ENCODE measurements around the gene ATP8A1.

The ATP8A1 gene

GRCh38 chr4:42649870-42650269, 7.0 kb downstream of the ATP8A1 start:
- no peak for DNase-seq

DNA sequence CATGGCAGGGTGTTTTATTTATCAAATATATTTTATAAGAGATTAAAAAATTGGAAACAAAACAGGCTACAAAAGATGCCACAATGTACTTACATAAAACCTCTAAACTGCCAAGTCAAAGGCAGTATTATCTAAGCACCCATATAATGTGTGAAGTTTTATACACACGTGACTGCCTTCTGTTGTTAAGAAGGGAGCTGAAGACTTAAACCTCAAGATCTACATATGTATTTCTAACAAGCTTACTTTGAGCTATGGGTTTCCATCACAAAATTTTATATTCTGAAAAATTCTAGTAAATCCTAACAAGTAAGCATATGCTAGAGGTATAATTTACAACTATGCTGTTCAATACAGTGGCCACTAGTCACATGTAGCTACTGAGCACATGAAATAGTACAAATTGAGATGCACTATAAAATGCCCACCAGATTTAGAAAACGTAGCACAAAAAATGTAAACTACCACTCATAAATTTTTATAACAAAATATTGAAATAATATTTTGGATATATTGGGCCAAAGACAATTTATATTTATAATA, 9.8 kb downstream of the ATP8A1 start:
- no peak for DNase-seq

DNA sequence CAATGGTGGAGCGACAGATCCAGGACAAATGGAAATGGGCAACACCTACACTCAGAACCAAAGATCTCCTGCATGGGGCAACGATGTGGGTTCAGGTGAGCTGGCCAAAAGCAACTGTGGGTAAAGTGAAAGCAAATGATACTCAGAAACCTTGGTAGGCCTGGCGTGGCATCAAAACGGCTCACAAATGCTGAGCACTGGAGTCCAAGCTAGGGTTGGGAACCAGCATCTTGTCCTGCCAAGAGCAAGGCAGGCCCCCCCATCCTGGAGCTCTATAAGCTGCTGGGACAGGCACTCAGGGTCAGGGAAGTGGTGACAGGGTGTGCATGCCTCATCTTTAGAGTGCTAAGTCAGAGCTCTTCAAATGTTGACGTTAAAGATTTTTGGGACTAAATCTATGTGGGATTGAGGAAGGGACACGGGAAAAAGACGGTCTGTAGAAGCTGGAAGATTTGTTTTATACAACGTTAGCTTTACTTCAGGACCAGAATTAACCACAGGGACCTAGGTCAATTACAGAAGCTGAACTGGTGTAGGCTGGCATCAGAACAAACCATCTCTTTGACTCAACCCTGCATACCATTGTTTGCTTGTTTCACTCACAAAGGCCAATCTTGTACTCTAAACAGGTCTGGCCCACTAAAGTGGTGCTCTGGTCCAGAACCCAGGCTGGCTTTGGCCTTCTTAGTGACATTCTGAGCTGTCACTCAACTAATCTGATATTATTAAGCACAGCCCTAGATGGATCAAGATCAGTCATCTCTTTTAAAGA, 10.7 kb downstream of the ATP8A1 start:
- DNase-seq, result no peak

DNA sequence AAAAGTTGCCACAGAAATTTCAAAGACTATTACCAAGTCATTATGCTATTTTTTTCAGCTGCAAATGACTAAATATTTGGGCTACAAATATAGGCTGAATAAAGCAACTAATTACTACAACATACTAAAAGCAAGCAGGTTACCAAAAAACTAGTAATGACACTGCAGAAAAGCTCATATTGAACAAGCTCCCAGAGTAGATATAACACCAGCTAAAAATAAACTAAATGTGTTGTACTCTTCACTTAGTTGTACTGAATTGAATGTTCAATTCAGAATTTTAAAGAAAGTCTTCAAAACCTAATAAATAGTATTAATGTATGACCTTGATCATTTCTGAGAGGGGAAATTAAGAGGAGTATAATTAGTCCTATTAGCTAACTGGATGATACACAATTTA, 12.0 kb downstream of the ATP8A1 start:
- DNase-seq, result no peak

GRCh38 chr4:42643685-42644084, 13.2 kb downstream of the ATP8A1 start:
- DNase-seq, result no peak

- DNase-seq, result no peak
Measured at GRCh38 chr4:42642845-42643615, 13.9 kb downstream of the ATP8A1 start.

DNA sequence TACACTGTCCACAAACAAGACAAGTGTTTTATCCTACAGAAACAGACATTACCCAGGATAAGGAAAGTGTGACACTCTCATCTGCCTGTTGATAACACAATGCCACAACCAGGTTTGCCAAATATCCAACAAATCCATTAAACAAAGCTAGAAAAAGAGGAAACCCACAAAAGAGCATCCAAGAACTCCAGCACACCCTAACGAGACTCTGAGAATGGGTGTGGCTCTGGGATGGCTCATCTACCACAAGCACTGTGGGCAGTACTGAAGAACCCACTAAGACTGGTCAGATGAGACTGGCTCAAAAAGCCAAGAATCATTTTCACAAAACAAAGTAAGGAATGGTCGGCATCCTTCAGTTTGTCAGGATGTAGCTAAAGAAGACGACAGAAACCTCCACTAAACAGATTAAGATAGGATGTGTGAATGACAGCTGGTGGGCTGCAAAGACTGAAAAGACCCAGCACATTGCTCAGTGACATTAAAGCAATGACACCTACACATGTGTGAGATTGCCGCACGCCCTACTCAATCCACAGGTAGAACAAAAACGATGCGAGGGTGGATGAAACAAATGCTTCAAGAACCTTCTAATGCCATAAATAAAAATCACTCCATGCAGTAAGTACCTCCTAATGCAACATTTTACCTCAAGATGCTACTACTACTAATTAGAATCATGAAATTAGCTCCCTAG, 14.7 kb downstream of the ATP8A1 start:
- no peak for DNase-seq

GRCh38 chr4:42641656-42642055, 15.2 kb downstream of the ATP8A1 start:
- DNase-seq, result no peak

- no peak for DNase-seq
Measured at GRCh38 chr4:42641161-42641560, 15.7 kb downstream of the ATP8A1 start.

- DNase-seq, result no peak
Measured at GRCh38 chr4:42640613-42641012, 16.3 kb downstream of the ATP8A1 start.

- DNase-seq, result no peak
Measured at GRCh38 chr4:42638993-42639392, 17.9 kb downstream of the ATP8A1 start.

GRCh38 chr4:42638321-42638720, 18.6 kb downstream of the ATP8A1 start:
- no peak for DNase-seq

DNA sequence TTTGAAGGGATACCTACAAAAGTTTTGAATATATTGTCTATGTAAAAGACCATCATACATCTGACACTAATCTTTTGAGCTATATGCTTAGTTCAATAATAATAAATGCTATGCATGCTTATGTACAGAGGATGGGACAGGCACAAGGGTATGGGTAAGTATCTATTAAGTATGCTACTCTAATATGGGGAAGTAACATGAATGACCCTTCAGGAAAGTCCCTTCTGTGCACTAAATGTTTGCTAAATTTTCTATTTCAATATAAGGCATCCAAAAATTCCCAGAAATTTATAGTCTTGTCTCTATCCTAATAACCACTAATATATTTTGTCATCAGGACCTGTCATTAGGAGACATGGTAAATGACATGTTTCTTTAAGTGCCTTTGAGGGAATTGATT, 19.0 kb downstream of the ATP8A1 start:
- DNase-seq, result no peak

DNA sequence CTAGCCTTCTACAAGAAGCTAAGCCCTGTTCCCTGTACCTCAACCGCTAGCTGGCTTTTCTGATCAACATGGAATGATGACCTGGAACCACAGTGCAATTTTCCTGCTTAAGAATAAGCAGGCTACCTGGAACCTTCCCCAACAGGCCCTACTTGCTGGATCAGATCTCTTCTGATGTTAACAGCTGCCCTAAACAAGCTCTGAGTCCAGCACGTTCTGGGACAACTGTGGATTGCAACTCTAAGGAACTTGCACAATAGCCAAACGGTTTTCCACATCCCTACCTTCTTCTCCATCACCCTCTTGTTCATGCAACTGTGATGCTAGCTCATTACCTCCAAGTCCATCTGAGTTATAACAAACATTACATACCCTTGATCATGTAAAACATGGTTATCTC, 19.8 kb downstream of the ATP8A1 start:
- DNase-seq, result no peak

DNA sequence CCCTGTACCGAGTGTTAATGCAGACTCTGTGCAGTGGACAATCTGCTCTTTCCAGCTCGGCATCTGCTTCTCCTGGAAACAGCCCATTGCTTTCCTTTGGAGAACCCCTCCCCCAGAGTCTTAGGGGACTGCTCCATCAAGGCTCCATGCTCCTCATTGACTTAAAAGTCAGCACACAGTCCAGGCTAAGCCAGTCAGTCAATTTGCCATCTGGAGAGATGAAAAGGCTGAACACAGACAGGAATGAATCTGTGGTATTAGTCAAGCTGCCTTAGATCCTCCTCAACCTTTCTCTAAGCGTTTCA, 20.3 kb downstream of the ATP8A1 start:
- DNase-seq, result no peak

DNA sequence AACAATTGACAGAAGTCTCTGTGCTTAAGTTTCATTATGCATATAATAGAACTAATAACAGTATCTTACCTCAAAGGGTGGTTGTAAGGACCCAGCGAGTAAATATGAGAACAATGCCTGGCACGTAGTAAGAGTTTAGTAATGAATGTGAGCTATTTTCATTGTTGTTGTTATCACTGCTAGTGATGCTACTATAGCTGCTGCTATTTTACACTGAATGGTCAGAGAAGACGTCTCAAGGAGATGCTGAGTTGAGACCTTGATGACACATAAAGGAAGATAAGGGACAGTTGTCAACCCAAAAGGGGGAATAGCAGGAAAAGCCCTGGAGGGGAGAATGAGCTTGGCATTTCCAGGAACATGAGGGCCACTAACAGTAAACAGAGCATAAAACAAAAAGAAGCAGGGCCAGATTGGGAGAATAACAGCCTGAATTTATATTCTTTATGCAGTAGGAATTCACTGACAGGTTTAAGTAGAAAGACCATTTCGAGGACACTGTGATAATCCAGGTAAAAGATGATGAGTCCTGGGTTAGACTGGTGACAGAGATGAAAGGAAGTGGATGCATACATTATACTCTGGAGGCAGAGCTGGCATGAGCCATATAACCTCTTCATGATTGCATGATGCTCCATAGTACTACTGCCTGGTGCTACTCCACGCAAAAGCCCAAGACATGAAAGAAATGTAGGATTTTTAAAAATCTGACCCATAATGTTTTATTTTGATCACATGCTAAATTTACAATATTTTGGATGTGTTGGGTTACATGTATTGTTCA, 23.1 kb downstream of the ATP8A1 start:
- DNase-seq, result no peak

DNA sequence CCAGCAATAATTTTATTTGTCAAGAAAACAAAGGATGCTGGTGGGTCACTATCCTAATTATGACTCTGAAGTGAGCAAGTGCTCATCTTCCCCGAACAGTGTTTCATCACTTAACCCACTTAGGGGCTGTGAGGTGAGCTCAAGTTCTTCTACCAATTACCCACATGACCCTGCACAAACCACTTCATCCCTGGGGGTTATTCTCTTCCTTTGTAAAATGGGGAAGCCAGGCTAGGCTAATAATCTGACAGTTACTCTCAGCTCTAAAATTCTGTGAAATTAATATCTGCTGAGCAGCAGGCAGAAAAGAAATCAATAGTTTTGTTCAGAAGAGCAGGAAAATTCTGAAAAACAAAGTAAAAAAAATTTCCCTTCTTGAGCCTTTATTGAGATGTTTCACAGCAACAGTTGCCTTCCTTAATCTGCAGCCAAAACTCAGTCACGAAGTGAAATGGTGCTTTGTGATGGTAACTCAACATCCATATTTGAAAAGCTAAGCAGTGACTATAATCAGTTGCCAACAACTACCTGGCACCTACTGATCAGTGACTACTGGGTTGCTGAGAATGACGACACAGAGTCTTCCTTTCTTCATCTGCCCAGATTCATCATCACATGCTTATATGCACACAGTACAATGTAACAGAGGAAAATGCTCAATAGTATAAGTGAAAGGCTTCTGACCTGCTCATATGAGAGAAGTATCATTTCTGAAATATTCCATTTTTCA, 24.1 kb downstream of the ATP8A1 start:
- DNase-seq, result no peak

GRCh38 chr4:42630908-42631307, 26.0 kb downstream of the ATP8A1 start:
- DNase-seq, result no peak

DNA sequence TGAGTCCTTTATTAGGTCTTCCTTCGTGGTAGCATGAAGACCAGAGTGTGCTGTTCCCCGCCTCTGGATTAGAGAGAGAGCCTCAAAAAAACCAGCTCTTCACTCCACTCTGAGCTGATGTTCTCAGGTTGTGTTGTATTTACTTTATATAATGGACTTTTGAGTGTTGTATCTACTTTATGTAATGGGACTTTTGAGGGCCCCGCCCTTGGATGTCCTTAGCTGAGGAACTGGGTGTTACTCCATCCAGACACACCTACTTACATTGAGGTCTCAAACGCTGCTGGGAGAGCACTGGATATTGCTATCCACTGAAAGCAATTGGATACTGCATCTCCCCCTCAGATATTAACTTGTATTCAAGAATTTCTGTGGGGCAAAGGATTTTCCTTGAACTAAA, 28.2 kb downstream of the ATP8A1 start:
- DNase-seq, result no peak

GRCh38 chr4:42627885-42628646, 28.8 kb downstream of the ATP8A1 start:
- no peak for DNase-seq

DNA sequence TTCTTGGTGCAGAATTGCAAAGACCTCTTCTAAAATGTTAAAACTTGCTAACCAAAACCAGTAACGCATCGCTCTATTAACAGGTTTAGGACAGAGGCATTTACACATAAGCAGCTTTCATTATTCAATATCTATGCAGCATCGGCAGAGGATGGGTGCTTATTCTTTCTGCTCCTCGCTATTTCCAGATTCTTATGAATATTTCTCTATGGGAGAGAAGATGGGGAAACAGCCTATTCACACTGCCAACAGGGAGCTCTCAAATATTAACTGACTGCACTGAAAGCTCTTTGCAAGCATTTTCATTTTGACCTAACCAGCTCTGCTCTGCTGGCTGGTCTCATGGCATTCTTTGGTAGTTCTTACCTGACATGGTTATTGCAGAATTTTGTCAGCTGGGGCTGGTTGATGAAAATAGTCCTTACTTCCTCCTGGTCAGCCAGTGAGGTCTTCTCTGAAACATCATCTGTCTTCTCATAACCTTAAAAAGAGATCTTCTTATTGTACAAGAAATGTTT, 30.2 kb downstream of the ATP8A1 start:
- DNase-seq, result no peak
